Thyroid gland (tissue), 4 donors: ENCODE measurements around the gene OR5T2. TPM values are rescaled to one million over a fixed set of nuclear protein-coding genes. Genes with fewer than 3 reads are reported as not detected.

Experiments used
- DNase-seq, 2 donors: peaks; one replicate each; pipeline ENCODE4 v3.0.0-alpha.2; 2019
- H3K27ac ChIP-seq, 3 donors: fragments of 200-600 bp; sonication (generic); 1 replicate in 2 of 3; 2 replicates in 1 of 3; pipeline ENCODE4 v1.5.1; 2016 to 2019; ENCODE audit warnings: mild to moderate bottlenecking in 1 of 3, moderate library complexity in 1 of 3
- H3K27me3 ChIP-seq: fragments of 200-600 bp; sonication (generic); one replicate; pipeline ENCODE4 v1.5.1; 2019
- H3K36me3 ChIP-seq, 2 donors: fragments of 200-600 bp; sonication (generic); one replicate each; pipeline ENCODE4 v1.5.1; 2016 to 2019
- H3K4me1 ChIP-seq, 2 donors: fragments of 200-600 bp; sonication (generic); one replicate each; pipeline ENCODE4 v1.5.1; 2017 to 2019
- H3K4me3 ChIP-seq, 3 donors: fragments of 200-600 bp; sonication (generic); replicated peaks in 1 of 3; 1 replicate in 2 of 3; 2 replicates in 1 of 3; pipeline ENCODE4 v1.5.1; 2016; ENCODE audit warnings: mild to moderate bottlenecking in 1 of 3
- H3K9me3 ChIP-seq: fragments of 200-600 bp; sonication (generic); one replicate; pipeline ENCODE4 v1.5.1; 2017
- CTCF ChIP-seq, 6 experiments: fragments of 200-600 bp in 3 of 6; fragments of 450-650 bp in 3 of 6; sonication (generic) in 3 of 6; IDR thresholded peaks; one replicate each; pipeline ENCODE4 v1.5.1; 2016 to 2019; ENCODE audit warnings: antibody characterized with exemption in 6 of 6, mild to moderate bottlenecking in 2 of 6, inconsistent platforms in 1 of 6, moderate library complexity in 1 of 6
- POLR2A ChIP-seq, 2 donors: fragments of 450-650 bp; IDR thresholded peaks; one replicate each; pipeline ENCODE4 v1.6.1; 2017; ENCODE audit warnings: antibody characterized with exemption in 2 of 2, mild to moderate bottlenecking in 2 of 2, moderate library complexity in 1 of 2
- WGBS, 2 donors: methylation state at CpG; one replicate each; pipeline ENCODE4 v1.1.5; 2017; 5-methylcytosine and 5-hydroxymethylcytosine counted together
- intact Hi-C: fragments of 100-400 bp; cut with DNase I; formaldehyde crosslinking; loops from one replicate; pipeline ENCODE4 v1.15.1; 2023
- total RNA-seq, 4 donors: library from RNA; depleted of rRNA; stranded (reverse); fragments of >200 nt; gene quantifications; one replicate each; pipeline ENCODE4 v1.2.3, GENCODE V29; 2016

The OR5T2 gene
- total RNA-seq, 4 donors from 2014 or later, result not detected

GRCh38 chr11:56207790-56208189 lies 26.3 kb downstream of the OR5T2 start:
- TF ChIP-seq CTCF (IDR thresholded peaks at IDR 0.05), result no peak
- no peak for TF ChIP-seq POLR2A (IDR thresholded peaks at IDR 0.05)
- WGBS, 2 donors, result 39 to 62% methylated on average over 1 of the region's 1 CpG
- Histone ChIP-seq H3K27ac (no peak overlapping the region), H3K36me3 (no peaks in the 10 kb centered on the region), H3K9me3 (no peaks in the 10 kb centered on the region), H3K27me3 (no peaks in the 10 kb centered on the region), H3K4me3 (no peak overlapping the region), H3K4me1 (no peaks in the 10 kb centered on the region)
- DNase-seq, result no peak
- intact Hi-C loops, result no loop called here

- no peak for DNase-seq
- Histone ChIP-seq H3K27ac (no peak overlapping the region), H3K4me1 (no peaks in the 10 kb centered on the region), H3K27me3 (no peaks in the 10 kb centered on the region), H3K4me3 (no peak overlapping the region), H3K9me3 (no peaks in the 10 kb centered on the region), H3K36me3 (no peaks in the 10 kb centered on the region)
- intact Hi-C loops, result no loop called here
- WGBS, 2 donors, result 62 to 66% methylated on average over 2 of the region's 2 CpGs
- no peak for TF ChIP-seq CTCF (IDR thresholded peaks at IDR 0.05)
- TF ChIP-seq POLR2A (IDR thresholded peaks at IDR 0.05), result no peak
Measured at GRCh38 chr11:56197367-56197766, 36.7 kb downstream of the OR5T2 start.

GRCh38 chr11:56196705-56197104 lies 37.4 kb downstream of the OR5T2 start:
- TF ChIP-seq CTCF (IDR thresholded peaks at IDR 0.05) (no peak), POLR2A (IDR thresholded peaks at IDR 0.05) (no peak)
- Histone ChIP-seq H3K27ac (no peak overlapping the region), H3K27me3 (no peaks in the 10 kb centered on the region), H3K36me3 (no peaks in the 10 kb centered on the region), H3K4me1 (no peaks in the 10 kb centered on the region), H3K4me3 (no peak overlapping the region), H3K9me3 (no peaks in the 10 kb centered on the region)
- intact Hi-C loops, result no loop called here
- no peak for DNase-seq
- WGBS, 2 donors, result 84 to 91% methylated on average over 3 of the region's 3 CpGs

GRCh38 chr11:56188602-56189001 lies 45.5 kb downstream of the OR5T2 start:
- Histone ChIP-seq H3K36me3 (no peaks in the 10 kb centered on the region), H3K4me3 (no peak overlapping the region), H3K9me3 (no peaks in the 10 kb centered on the region), H3K27ac (no peak overlapping the region), H3K4me1 (no peaks in the 10 kb centered on the region), H3K27me3 (no peaks in the 10 kb centered on the region)
- intact Hi-C loops, result no loop called here
- TF ChIP-seq CTCF (IDR thresholded peaks at IDR 0.05) (no peak), POLR2A (IDR thresholded peaks at IDR 0.05) (no peak)
- no peak for DNase-seq
- 86 to 88% methylated on average over 3 of the region's 3 CpGs for WGBS, 2 donors

- TF ChIP-seq POLR2A (IDR thresholded peaks at IDR 0.05) (no peak), CTCF (IDR thresholded peaks at IDR 0.05) (no peak)
- no peaks in the 10 kb centered on the region for H3K36me3 ChIP-seq
- no peak overlapping the region for H3K27ac ChIP-seq
- H3K4me3 ChIP-seq, result no peak overlapping the region
- no peaks in the 10 kb centered on the region for H3K9me3 ChIP-seq
- no peaks in the 10 kb centered on the region for H3K27me3 ChIP-seq
- no peaks in the 10 kb centered on the region for H3K4me1 ChIP-seq
- no peak for DNase-seq
- intact Hi-C loops, result no loop called here
Measured at GRCh38 chr11:56183459-56183858, 50.6 kb downstream of the OR5T2 start.

Other genes with a start within 250 kb of the OR5T2 start
- not detected for gene OR5F1, start 239.6 kb downstream of the OR5T2 start, total RNA-seq
- gene OR5AS1, start 206.6 kb downstream of the OR5T2 start, total RNA-seq, result not detected
- gene OR8I2, start 140.9 kb downstream of the OR5T2 start, total RNA-seq, result not detected
- gene OR8H2, start 130.6 kb downstream of the OR5T2 start, total RNA-seq, result not detected
- not detected for gene OR8H3, start 111.9 kb downstream of the OR5T2 start, total RNA-seq
- gene OR8J3, start 94.1 kb downstream of the OR5T2 start, total RNA-seq, result not detected
- gene OR8K5, start 73.9 kb downstream of the OR5T2 start, total RNA-seq, result not detected
- gene OR5J2, start 57.6 kb downstream of the OR5T2 start, total RNA-seq, result not detected
- gene OR5T3, start 18.0 kb upstream of the OR5T2 start, total RNA-seq, result not detected
- gene OR5T1, start 39.9 kb upstream of the OR5T2 start, total RNA-seq, result not detected
- gene OR8H1, start 58.0 kb upstream of the OR5T2 start, total RNA-seq, result not detected
- not detected for gene OR8K3, start 80.9 kb upstream of the OR5T2 start, total RNA-seq
- gene OR8K1, start 111.8 kb upstream of the OR5T2 start, total RNA-seq, result not detected
- not detected for gene OR8J1, start 120.0 kb upstream of the OR5T2 start, total RNA-seq
- gene OR8U1, start 141.4 kb upstream of the OR5T2 start, total RNA-seq, result not detected
- gene OR5AL1, start 178.4 kb upstream of the OR5T2 start, total RNA-seq, result not detected
- gene OR5M3, start 239.1 kb upstream of the OR5T2 start, total RNA-seq, result not detected